GM12878 (cell line): ENCODE results near the gene STAG1. TPM values are rescaled to one million over a fixed set of nuclear protein-coding genes. Genes with fewer than 3 reads are reported as not detected.

Source experiments
- ATAC-seq: fragments of 200-7000 bp; cut with Tn5 transposase; 3 replicates; pipeline ENCODE4 v1.9.1; 2020; ENCODE audit warnings: mild to moderate bottlenecking, moderate library complexity
- BruUV-seq: library from RNA; stranded (reverse); fragments of 400-500 nt; replicated peaks from 2 replicates; lab custom pipeline; 2021; lab: Mats Ljungman, UMichigan
- CTCF ChIA-PET: fragments of 300-600 bp; sonication (Branson Sonifier 250); formaldehyde crosslinking; extraction: SDS; loops from one replicate; lab custom pipeline; 2021; ENCODE audit warnings: inconsistent platforms; lab: Yijun Ruan, JAX
- POLR2A ChIA-PET: fragments of 350-600 bp; formaldehyde crosslinking; extraction: SDS; loops from one replicate; lab custom pipeline; 2021; ENCODE audit warnings: inconsistent platforms; lab: Charles Lee
- RAD21 ChIA-PET: fragments of 300-600 bp; sonication (Branson Sonifier 250); formaldehyde crosslinking; loops from one replicate; lab custom pipeline; 2023; ENCODE audit warnings: antibody characterized with exemption; ENCODE audit not compliant: unreplicated experiment; lab: Charles Lee
- SMC1A ChIA-PET: fragments of 300-600 bp; sonication (Branson Sonifier 250); formaldehyde crosslinking; loops from one replicate; lab custom pipeline; 2023; ENCODE audit not compliant: unreplicated experiment, uncharacterized antibody; lab: Charles Lee
- DNase-seq: peaks from one replicate; pipeline ENCODE4 v3.0.0-alpha.2; 2011; ENCODE audit warnings: low read depth, low spot score
- FAIRE-seq: peaks from 3 replicates; lab custom pipeline; 2011; peaks lifted over from hg19 to GRCh38; lab: Jason Lieb, UNC
- H2AFZ ChIP-seq: 2 replicates; pipeline ENCODE4 v1.6.0; 2011; ENCODE audit warnings: low read depth, low read length, control low read depth; ENCODE audit not compliant: control insufficient read depth
- H3K27ac ChIP-seq: 2 replicates; pipeline ENCODE4 v1.5.1; 2011; ENCODE audit warnings: control low read depth; ENCODE audit not compliant: control insufficient read depth, insufficient read depth
- H3K27me3 ChIP-seq, 2 experiments: replicated peaks in 1 of 2; 2 replicates each; pipeline versions ENCODE4 v1.6.0 to v1.6.1; 2011; ENCODE audit warnings: low read length in 1 of 2; ENCODE audit not compliant: control insufficient read depth in 2 of 2, insufficient read depth in 2 of 2
- H3K36me3 ChIP-seq, 2 experiments: 2 replicates each; pipeline ENCODE4 v1.5.1; 2011; ENCODE audit warnings: low read length in 1 of 2; ENCODE audit not compliant: control insufficient read depth in 2 of 2, insufficient read depth in 2 of 2
- H3K4me1 ChIP-seq: 2 replicates; pipeline ENCODE4 v1.6.1; 2011; ENCODE audit warnings: mild to moderate bottlenecking, low read length, moderate library complexity, mixed read lengths; ENCODE audit not compliant: control insufficient read depth, insufficient read depth
- H3K4me2 ChIP-seq: 2 replicates; pipeline ENCODE4 v1.6.0; 2011; ENCODE audit warnings: control low read depth; ENCODE audit not compliant: control insufficient read depth, insufficient read depth
- H3K4me3 ChIP-seq: fragments of 200-600 bp; sonication (generic); 2 replicates; pipeline ENCODE4 v1.5.1; 2016
- H3K79me2 ChIP-seq: 2 replicates; pipeline ENCODE4 v1.6.0; 2011; ENCODE audit warnings: low read length; ENCODE audit not compliant: control insufficient read depth, insufficient read depth
- H3K9ac ChIP-seq: 2 replicates; pipeline ENCODE4 v1.8.0; 2011; ENCODE audit warnings: low read length, control low read depth, mixed read lengths; ENCODE audit not compliant: control insufficient read depth, insufficient read depth
- H3K9me3 ChIP-seq: replicated peaks from 3 replicates; pipeline ENCODE4 v1.5.1; 2011; ENCODE audit warnings: mild to moderate bottlenecking, low read length; ENCODE audit not compliant: control insufficient read depth, insufficient read depth
- H4K20me1 ChIP-seq: 2 replicates; pipeline ENCODE4 v1.6.0; 2011; ENCODE audit not compliant: control insufficient read depth, insufficient read depth
- E2F8 ChIP-seq: fragments of 450-650 bp; IDR thresholded peaks from 2 replicates; pipeline ENCODE4 v1.6.1; 2018; ENCODE audit warnings: mild to moderate bottlenecking, low read depth, moderate library complexity; ENCODE audit not compliant: partially characterized antibody
- NFYB ChIP-seq: IDR thresholded peaks from 2 replicates; pipeline ENCODE4 v1.6.1; 2011; ENCODE audit warnings: low read depth, mild to moderate bottlenecking, low read length, improper control_type of control experiment, moderate library complexity; ENCODE audit not compliant: insufficient read depth
- POLR2AphosphoS2 ChIP-seq: IDR thresholded peaks from 2 replicates; pipeline ENCODE4 v1.6.1; 2011; ENCODE audit warnings: low read depth, mild to moderate bottlenecking, low read length, improper control_type of control experiment, moderate library complexity
- RELA ChIP-seq: fragments of 450-650 bp; IDR thresholded peaks from 2 replicates; pipeline ENCODE4 v1.8.0; 2014; ENCODE audit warnings: borderline replicate concordance; ENCODE audit not compliant: partially characterized antibody
- TAF1 ChIP-seq: IDR thresholded peaks from 2 replicates; pipeline ENCODE4 v1.6.1; 2011; ENCODE audit warnings: mild to moderate bottlenecking, low read depth, low read length, borderline replicate concordance
- WGBS: methylation state at CpG from one replicate; pipeline ENCODE4 v1.1.6; 2016; ENCODE audit warnings: low lambda C conversion rate; ENCODE audit not compliant: insufficient replicate concordance, insufficient coverage; ENCODE audit errors: missing lambda C conversion rate; 5-methylcytosine and 5-hydroxymethylcytosine counted together
- in situ Hi-C: fragments of 300-500 bp; cut with MboI; formaldehyde crosslinking; loops from 9 replicates; pipeline ENCODE4 v1.14.3; 2018; ENCODE audit warnings: mixed read lengths
- intact Hi-C: fragments of 100-400 bp; cut with micrococcal nuclease; formaldehyde crosslinking; loops from one replicate; pipeline ENCODE4 v1.14.2; 2022; ENCODE audit not compliant: unreplicated experiment
- polyA plus RNA-seq, 11 experiments: library from polyadenylated mRNA; depleted of rRNA in 4 of 11; unstranded in 6 of 11; stranded (reverse) in 5 of 11; fragments of >200 nt; fragmentation: Nextera tagmentation in 4 of 11; fragmentation: Illumina TruSeq in 1 of 11; extraction: Ambion mirVana in 4 of 11; extraction: Trizol in 1 of 11; gene quantifications; 1 replicate in 1 of 11; 2 replicates in 10 of 11; pipeline versions ENCODE4 v1.2.1 to v1.2.3, GENCODE V29; 2011 to 2016; ENCODE audit warnings: inconsistent platforms in 2 of 11, missing spikeins in 2 of 11, low read depth in 1 of 11
- total RNA-seq, 4 experiments: library from RNA; depleted of rRNA in 3 of 4; stranded (reverse); fragments of >200 nt in 3 of 4; fragmentation: Illumina TruSeq in 1 of 4; extraction: Trizol in 1 of 4; gene quantifications; 2 replicates each; pipeline versions ENCODE4 v1.2.1 to v1.2.3, GENCODE V29; 2013 to 2021
- TF ChIP-seq, protein P1 (sequence below): IDR thresholded peaks from 2 replicates; pipeline ENCODE4 v1.6.1; 2011; ENCODE audit warnings: borderline replicate concordance, low read depth, mild to moderate bottlenecking, moderate library complexity, low read length; ENCODE audit not compliant: insufficient read depth, poor library complexity, severe bottlenecking

The STAG1 gene
- total and polyA plus RNA-seq, 10 of the 15 experiments (the other 5 are each of a cell fraction or from before 2014, with no cell fraction given): 4.4 to 30.1 (median 20.2) TPM

GRCh38 chr3:136343873-136344555 is 408.2 kb downstream of the STAG1 start:
- Histone ChIP-seq H4K20me1 (no peaks in the 10 kb centered on the region), H3K4me3 (no peak overlapping the region), H3K9ac (no peak overlapping the region), H3K79me2 (no peaks in the 10 kb centered on the region), H3K4me1 (no peaks in the 10 kb centered on the region), H3K36me3 (peaks cover 0 to 10% of the 10 kb centered on the region in 2 experiments; a peak in 1 of 4 replicates), H2AFZ (no peak overlapping the region), H3K4me2 (no peak overlapping the region), H3K9me3 (no peaks in the 10 kb centered on the region), H3K27me3 (no peaks in the 10 kb centered on the region), H3K27ac (no peak overlapping the region)
- intact Hi-C loops (no loop called here), in situ Hi-C loops (no loop called here)
- BruUV-seq: no TSS peak
- CTCF ChIA-PET: no interaction called here
- FAIRE-seq (no peak), ATAC-seq (no peak), DNase-seq (no peak)
- RAD21 ChIA-PET: no interaction called here
- POLR2A ChIA-PET: no interaction called here
- SMC1A ChIA-PET: interaction anchor here (0.8 to 1.4 kb wide), 3 partner anchors 10 to 388 kb away, joined by 3 read pairs; no protein-coding TSS in a partner anchor
- 87% methylated on average over 5 of the region's 5 CpGs for WGBS
- TF ChIP-seq NFYB (no peak), POLR2AphosphoS2 (no peak), RELA (no peak), E2F8 (no peak), TAF1 (no peak)
- TF ChIP-seq, protein P1, sequence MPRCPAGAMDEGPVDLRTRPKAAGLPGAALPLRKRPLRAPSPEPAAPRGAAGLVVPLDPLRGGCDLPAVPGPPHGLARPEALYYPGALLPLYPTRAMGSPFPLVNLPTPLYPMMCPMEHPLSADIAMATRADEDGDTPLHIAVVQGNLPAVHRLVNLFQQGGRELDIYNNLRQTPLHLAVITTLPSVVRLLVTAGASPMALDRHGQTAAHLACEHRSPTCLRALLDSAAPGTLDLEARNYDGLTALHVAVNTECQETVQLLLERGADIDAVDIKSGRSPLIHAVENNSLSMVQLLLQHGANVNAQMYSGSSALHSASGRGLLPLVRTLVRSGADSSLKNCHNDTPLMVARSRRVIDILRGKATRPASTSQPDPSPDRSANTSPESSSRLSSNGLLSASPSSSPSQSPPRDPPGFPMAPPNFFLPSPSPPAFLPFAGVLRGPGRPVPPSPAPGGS: no peak
